Activated naive CD8-positive, alpha-beta T cell treated with anti-CD3 and anti-CD28 coated beads, Interleukin-2, amount 50 U/mL, for 24 hours (primary cell): Measurements from ENCODE around the gene ACP7.
"Not testable (repeated sequence)": the region's sequence is repeated elsewhere in the genome, so short reads cannot be mapped to it uniquely, and the experiment has no call there.

Experiments used
- ATAC-seq: fragments of 150-1000 bp; cut with Tn5 transposase; one replicate; pipeline ENCODE4 v1.10.0; 2021
- DNase-seq: peaks from one replicate; pipeline ENCODE4 v3.0.0; 2021
- H3K27ac Mint-ChIP-seq: one replicate; pipeline ENCODE4 v1.8.0; 2021; ENCODE audit warnings: mild to moderate bottlenecking, mixed read lengths
- H3K27me3 Mint-ChIP-seq: one replicate; pipeline ENCODE4 v1.8.0; 2021; ENCODE audit warnings: mixed read lengths
- H3K36me3 Mint-ChIP-seq: one replicate; pipeline ENCODE4 v1.8.0; 2021; ENCODE audit warnings: low read depth, mixed read lengths
- H3K4me1 Mint-ChIP-seq: one replicate; pipeline ENCODE4 v1.8.0; 2021; ENCODE audit warnings: mixed read lengths
- H3K4me3 Mint-ChIP-seq: one replicate; pipeline ENCODE4 v1.8.0; 2021; ENCODE audit warnings: mild to moderate bottlenecking, moderate library complexity, mixed read lengths
- H3K9me3 Mint-ChIP-seq: one replicate; pipeline ENCODE4 v1.8.0; 2021; ENCODE audit warnings: mixed read lengths

ACP7 gene

GRCh38 chr19:39139971-39140453, 55.8 kb downstream of the ACP7 start:
- no peaks in the 10 kb centered on the region for H3K27me3 Mint-ChIP-seq

GRCh38 chr19:39140594-39140993, 56.4 kb downstream of the ACP7 start:
- no peak for ATAC-seq
- no peaks in the 10 kb centered on the region for H3K36me3 Mint-ChIP-seq
- peaks cover 14% of the 10 kb centered on the region for H3K4me1 Mint-ChIP-seq
- no peaks in the 10 kb centered on the region for H3K9me3 Mint-ChIP-seq
- no peak for DNase-seq
- no peak overlapping the region for H3K27ac Mint-ChIP-seq
- no peaks in the 10 kb centered on the region for H3K27me3 Mint-ChIP-seq
- H3K4me3 Mint-ChIP-seq = no peak overlapping the region

More at GRCh38 chr19:39139971-39140453, 55.8 kb downstream of the ACP7 start:
- no peak for ATAC-seq
- H3K27ac Mint-ChIP-seq = no peak overlapping the region
- no peaks in the 10 kb centered on the region for H3K9me3 Mint-ChIP-seq
- H3K4me1 Mint-ChIP-seq = peaks cover 14% of the 10 kb centered on the region
- H3K36me3 Mint-ChIP-seq = no peaks in the 10 kb centered on the region
- no peak overlapping the region for H3K4me3 Mint-ChIP-seq
- no peak for DNase-seq

- Mint-ChIP-seq H3K9me3 (no peaks in the 10 kb centered on the region), H3K36me3 (no peaks in the 10 kb centered on the region), H3K4me1 (peaks cover 16% of the 10 kb centered on the region), H3K4me3 (no peak overlapping the region), H3K27ac (no peak overlapping the region), H3K27me3 (no peaks in the 10 kb centered on the region)
- no peak for DNase-seq
- ATAC-seq = no peak
Measured at GRCh38 chr19:39141929-39142328, 57.8 kb downstream of the ACP7 start.

GRCh38 chr19:39142630-39143029, 58.5 kb downstream of the ACP7 start:
- Mint-ChIP-seq H3K27ac (no peak overlapping the region), H3K36me3 (peaks cover 2% of the 10 kb centered on the region), H3K4me3 (no peak overlapping the region), H3K27me3 (no peaks in the 10 kb centered on the region), H3K9me3 (no peaks in the 10 kb centered on the region), H3K4me1 (peaks cover 18% of the 10 kb centered on the region)
- DNase-seq = no peak
- no peak for ATAC-seq

GRCh38 chr19:39143757-39144289, 59.7 kb downstream of the ACP7 start:
- not testable (repeated sequence) for H3K4me3 Mint-ChIP-seq, ATAC-seq, H3K27ac Mint-ChIP-seq, DNase-seq, H3K36me3 Mint-ChIP-seq, H3K9me3 Mint-ChIP-seq, H3K27me3 Mint-ChIP-seq
- peaks cover 18% of the 10 kb centered on the region for H3K4me1 Mint-ChIP-seq

- Mint-ChIP-seq H3K9me3 (no peaks in the 10 kb centered on the region), H3K4me1 (peaks cover 18% of the 10 kb centered on the region), H3K27ac (no peak overlapping the region), H3K36me3 (peaks cover 7% of the 10 kb centered on the region), H3K27me3 (no peaks in the 10 kb centered on the region), H3K4me3 (no peak overlapping the region)
- no peak for DNase-seq
- ATAC-seq = no peak
Measured at GRCh38 chr19:39144290-39145071, 60.3 kb downstream of the ACP7 start.

- Mint-ChIP-seq H3K27me3 (no peaks in the 10 kb centered on the region), H3K27ac (no peak overlapping the region), H3K36me3 (peaks cover 7% of the 10 kb centered on the region), H3K4me1 (peaks cover 18% of the 10 kb centered on the region), H3K4me3 (no peak overlapping the region), H3K9me3 (no peaks in the 10 kb centered on the region)
- ATAC-seq (no peak), DNase-seq (no peak)
Measured at GRCh38 chr19:39145180-39145953, 61.2 kb downstream of the ACP7 start.

GRCh38 chr19:39146091-39146490, 61.9 kb downstream of the ACP7 start:
- Mint-ChIP-seq H3K27me3 (no peaks in the 10 kb centered on the region), H3K27ac (no peak overlapping the region), H3K4me3 (no peak overlapping the region), H3K9me3 (no peaks in the 10 kb centered on the region), H3K4me1 (peaks cover 18% of the 10 kb centered on the region), H3K36me3 (peaks cover 7% of the 10 kb centered on the region)
- no peak for ATAC-seq
- no peak for DNase-seq

GRCh38 chr19:39146686-39147450, 62.7 kb downstream of the ACP7 start:
- ATAC-seq = no peak
- Mint-ChIP-seq H3K36me3 (peaks cover 7% of the 10 kb centered on the region), H3K4me1 (peaks cover 18% of the 10 kb centered on the region), H3K4me3 (no peak overlapping the region), H3K27me3 (no peaks in the 10 kb centered on the region), H3K27ac (no peak overlapping the region), H3K9me3 (no peaks in the 10 kb centered on the region)
- no peak for DNase-seq

GRCh38 chr19:39147480-39147879, 63.3 kb downstream of the ACP7 start:
- H3K9me3 Mint-ChIP-seq = no peaks in the 10 kb centered on the region
- H3K36me3 Mint-ChIP-seq = peaks cover 7% of the 10 kb centered on the region
- no peak for ATAC-seq
- no peak for DNase-seq
- H3K27ac Mint-ChIP-seq = no peak overlapping the region
- H3K27me3 Mint-ChIP-seq = no peaks in the 10 kb centered on the region
- no peak overlapping the region for H3K4me3 Mint-ChIP-seq
- H3K4me1 Mint-ChIP-seq = peaks cover 18% of the 10 kb centered on the region

GRCh38 chr19:39148939-39149529, 64.9 kb downstream of the ACP7 start:
- Mint-ChIP-seq H3K9me3 (no peaks in the 10 kb centered on the region), H3K4me1 (peaks cover 14% of the 10 kb centered on the region), H3K36me3 (peaks cover 7% of the 10 kb centered on the region), H3K4me3 (no peak overlapping the region), H3K27me3 (no peaks in the 10 kb centered on the region), H3K27ac (no peak overlapping the region)
- DNase-seq = no peak
- ATAC-seq = no peak

GRCh38 chr19:39150235-39150634, 66.1 kb downstream of the ACP7 start:
- no peaks in the 10 kb centered on the region for H3K27me3 Mint-ChIP-seq
- H3K4me3 Mint-ChIP-seq = no peak overlapping the region
- no peak overlapping the region for H3K27ac Mint-ChIP-seq
- H3K36me3 Mint-ChIP-seq = peaks cover 7% of the 10 kb centered on the region
- no peak for ATAC-seq
- peaks cover 8% of the 10 kb centered on the region for H3K4me1 Mint-ChIP-seq
- H3K9me3 Mint-ChIP-seq = no peaks in the 10 kb centered on the region
- no peak for DNase-seq

GRCh38 chr19:39150807-39151600, 66.8 kb downstream of the ACP7 start:
- DNase-seq = no peak
- ATAC-seq = no peak
- H3K27me3 Mint-ChIP-seq = no peaks in the 10 kb centered on the region
- peaks cover 6% of the 10 kb centered on the region for H3K4me1 Mint-ChIP-seq
- H3K4me3 Mint-ChIP-seq = no peak overlapping the region
- H3K27ac Mint-ChIP-seq = no peak overlapping the region
- no peaks in the 10 kb centered on the region for H3K9me3 Mint-ChIP-seq
- H3K36me3 Mint-ChIP-seq = peaks cover 7% of the 10 kb centered on the region
